HG02763 (cell line): ENCODE measurements around the gene RNF6.
A peak's percentile ranks its signal among the peaks of the same experiment; 100 is the strongest.

Source experiments
- ATAC-seq: cut with Tn5 transposase; IDR thresholded peaks from one replicate; pipeline ENCODE4 v1.9.1; 2021; ENCODE audit warnings: mild to moderate bottlenecking, moderate library complexity; ENCODE audit not compliant: unreplicated experiment

RNF6 gene

DNA sequence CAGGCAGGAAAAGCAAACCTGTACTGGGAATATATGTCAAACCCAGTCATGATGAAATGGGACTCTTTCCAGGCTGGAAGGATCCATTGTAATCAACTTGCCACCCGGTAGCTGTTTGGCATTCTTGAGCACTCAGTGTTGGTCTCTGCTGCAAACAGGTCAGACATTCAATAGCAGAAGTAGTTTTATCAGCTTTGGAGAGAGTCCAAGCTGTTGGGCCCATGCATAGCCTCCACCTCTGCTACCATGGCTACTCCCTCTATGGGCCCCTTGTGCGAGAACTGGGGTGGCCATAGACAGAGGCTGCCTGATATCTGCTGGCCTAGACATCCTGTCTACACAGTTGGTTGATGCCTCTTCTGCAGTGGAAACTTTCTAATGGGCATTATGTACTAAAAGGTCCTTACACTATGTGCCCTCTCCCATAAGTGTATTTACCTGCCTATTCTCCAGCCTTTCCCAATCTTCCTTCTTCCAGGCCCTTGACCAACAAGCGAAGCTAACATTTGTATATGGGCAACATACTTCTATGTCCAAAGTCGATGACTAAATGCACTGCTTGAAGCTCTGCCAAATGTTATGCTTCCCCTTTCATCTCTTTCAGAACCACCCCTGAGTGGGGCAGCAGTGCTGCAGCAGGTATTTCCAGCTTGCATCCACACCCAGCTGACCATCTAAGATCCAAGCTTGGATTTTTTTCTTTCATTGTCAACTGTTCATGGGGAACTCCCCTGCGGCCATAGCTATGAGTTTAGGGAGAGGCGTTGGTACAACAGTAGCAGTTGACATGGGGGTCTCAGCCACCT, 5.3 kb upstream of the RNF6 start:
- no peak for ATAC-seq

DNA sequence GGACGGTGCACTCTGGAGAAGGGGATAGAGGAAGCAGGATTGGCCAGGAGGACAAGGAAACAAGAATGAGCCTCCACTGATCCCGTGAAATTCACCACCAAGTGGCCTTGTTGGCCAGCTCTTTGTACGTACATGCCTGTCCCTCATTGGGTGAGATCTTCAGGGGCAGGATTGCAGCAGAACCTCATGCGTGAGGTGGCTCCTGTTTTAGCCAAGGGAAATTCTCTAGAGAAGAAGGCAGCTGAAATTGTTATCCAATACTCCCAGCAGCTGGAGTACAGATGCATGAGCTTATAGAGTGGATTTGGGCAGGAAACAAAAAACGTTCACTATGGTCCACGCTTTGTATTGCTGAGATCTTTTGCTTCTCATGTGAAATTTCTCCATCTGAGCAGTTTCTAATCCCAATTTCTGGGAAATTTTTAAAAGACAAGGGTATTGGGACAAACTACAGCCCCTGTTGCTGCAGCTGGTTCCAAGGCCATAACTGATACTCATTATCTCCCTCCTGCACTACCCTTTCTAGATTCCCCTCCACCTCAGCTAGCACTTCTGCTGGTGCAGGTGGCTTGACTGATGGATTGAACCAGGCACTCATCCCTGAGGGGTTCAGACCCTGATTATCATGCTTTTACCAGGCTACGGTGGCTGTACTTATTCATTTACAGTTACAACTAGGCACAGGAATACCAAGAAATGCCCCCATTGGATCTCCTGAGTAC, 3.9 kb upstream of the RNF6 start:
- no peak for ATAC-seq

DNA sequence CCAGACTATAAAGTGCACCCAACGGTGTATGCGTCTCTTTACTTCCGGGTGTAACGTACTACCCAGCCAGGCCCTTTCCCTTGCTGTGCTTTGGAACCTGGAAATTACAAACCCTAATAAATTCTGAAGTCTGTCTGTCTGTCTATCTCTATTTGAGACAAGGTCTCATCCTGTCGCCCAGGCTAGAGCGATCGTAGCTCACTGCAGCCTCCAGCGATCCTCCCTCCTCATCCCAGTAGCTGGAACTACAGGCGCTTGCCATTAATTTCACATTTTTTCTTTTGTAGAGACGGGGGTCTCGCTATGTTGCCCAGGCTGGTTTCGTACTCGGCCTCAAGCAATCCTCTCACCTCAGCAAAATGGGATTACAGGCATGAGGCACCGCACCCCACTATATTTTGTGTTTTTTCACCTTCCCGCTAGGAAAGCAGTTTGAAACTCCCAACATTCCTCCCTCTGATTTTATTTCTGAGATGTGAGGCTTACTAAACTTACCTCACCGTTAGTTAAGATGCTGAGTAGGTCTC, 469 bp upstream of the RNF6 start:
- peak; percentile 44 for ATAC-seq

DNA sequence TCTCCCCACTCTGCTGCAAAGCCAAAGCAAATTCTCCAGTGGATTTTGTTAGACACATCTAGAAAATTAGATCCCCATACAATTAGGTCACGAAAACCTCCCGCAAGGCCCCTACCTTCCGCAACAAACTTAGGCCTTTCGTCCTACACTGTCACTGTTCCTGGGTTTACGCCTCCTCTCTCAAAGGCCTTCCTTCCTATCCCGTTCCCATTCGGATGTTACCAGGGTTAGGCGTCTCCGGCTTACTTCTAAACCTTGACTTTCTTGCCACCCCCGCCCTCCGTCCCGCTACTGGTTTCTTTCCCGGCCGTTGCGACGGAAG, 754 bp downstream of the RNF6 start:
- peak; percentile 16 for ATAC-seq

DNA sequence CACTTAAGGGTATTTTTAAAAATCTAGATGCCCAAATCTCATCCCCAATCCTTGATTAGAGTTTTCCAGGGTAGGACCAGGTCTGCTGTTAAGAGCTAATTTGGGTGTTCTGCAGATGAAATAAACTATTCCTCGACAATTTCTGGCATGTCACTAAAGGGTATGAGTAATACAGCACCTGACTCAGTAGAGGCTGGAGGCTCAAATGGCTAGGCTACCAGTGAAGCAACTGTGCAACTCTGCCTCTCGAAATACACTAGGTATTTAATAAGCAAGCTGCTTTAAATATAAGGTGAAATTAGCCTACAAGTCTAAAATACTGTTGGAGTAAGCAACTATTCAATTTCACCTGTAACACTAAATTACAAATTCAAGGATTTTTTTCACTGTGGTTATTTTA, 1.5 kb downstream of the RNF6 start:
- no peak for ATAC-seq

DNA sequence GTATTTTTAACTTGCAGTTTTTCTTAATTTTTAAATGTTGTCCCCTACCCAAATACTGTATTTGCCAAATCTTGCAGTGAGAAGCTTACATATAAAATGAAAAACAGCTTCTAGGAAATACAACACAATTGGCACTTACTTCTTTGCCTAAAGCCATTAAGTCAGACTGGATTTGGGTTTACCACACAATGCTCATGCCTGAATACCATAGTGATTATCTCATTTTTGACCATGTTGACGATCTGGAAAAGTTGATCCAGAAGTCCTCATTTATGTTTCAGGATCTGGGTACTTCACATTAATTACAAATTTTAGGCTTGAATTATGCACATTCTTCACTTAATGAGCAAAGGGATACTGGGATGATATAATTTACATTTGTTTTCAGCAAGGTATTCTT, 2.4 kb downstream of the RNF6 start:
- no peak for ATAC-seq

DNA sequence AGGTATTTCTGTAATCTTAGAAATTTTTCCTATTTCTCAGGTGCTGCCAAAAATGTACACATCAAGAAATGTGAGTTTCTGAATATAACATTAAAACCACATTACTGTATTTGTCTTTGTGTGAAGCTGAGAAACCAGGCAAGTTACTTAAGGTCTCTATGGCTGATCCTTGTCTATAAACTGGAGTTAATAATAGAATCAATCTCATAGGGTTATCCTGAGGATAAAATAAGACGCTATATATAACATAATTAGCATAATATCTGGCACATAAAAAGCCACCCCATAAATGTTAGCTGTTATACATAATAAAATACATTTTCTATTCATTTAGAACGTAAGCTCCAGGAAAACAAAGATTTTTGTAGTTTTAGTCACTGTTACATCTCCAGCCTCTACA, 6.1 kb downstream of the RNF6 start:
- no peak for ATAC-seq

DNA sequence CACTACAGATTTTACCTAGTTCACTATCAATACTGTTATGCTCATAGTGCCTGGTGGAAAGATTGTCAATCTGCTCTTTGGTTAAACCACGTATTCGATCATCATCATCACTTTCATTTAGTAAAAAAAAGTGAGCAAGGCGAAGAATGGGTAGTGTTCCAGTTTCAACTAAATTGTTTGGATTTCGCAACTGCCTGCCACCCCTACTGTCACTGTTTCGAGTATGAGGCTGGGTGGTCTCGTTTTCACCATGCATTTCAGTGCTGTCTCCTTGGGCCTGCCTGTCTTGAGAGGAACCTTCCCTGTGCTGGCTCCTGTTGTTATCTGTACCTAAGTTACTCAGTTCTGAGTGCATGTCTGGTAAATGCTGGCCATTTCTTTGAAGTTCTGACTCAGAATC, 8.1 kb downstream of the RNF6 start:
- no peak for ATAC-seq

DNA sequence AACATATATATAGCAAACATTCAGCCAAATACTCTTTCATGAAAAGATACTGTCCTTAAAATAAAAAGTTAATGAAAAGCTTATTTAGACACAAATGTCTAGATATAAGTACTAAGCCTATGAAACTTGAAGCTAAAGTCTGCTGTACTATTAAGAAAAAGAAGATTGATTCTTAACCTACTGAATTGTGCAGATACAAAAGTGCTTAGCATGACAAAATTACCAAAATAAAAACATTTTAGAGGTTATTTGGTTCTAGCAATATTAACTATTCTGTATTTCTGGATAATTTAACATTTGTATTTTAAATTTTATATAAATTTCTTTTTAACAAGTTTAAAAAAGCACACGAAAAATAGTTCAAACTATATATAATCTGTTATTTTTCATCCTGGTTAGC, 8.8 kb downstream of the RNF6 start:
- ATAC-seq: no peak

DNA sequence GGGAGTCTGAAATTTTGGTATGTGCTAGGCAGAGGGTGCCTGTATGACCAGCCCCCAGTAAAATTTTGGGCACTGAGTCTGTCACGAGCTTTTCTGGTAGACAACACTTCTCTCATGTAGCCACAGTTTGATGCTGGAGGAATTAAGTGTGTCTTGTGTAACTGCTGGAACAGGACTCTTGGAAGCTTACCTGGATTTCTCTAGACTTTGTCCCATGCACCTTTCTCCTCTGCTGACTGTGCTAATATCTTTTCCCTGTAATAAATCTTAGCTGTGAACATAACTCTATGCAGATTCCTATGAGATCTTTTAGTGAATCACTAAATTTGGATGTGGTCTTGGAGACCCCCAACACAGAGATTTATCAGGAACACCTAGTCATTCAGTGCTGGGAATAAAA, 13.8 kb downstream of the RNF6 start:
- no peak for ATAC-seq

DNA sequence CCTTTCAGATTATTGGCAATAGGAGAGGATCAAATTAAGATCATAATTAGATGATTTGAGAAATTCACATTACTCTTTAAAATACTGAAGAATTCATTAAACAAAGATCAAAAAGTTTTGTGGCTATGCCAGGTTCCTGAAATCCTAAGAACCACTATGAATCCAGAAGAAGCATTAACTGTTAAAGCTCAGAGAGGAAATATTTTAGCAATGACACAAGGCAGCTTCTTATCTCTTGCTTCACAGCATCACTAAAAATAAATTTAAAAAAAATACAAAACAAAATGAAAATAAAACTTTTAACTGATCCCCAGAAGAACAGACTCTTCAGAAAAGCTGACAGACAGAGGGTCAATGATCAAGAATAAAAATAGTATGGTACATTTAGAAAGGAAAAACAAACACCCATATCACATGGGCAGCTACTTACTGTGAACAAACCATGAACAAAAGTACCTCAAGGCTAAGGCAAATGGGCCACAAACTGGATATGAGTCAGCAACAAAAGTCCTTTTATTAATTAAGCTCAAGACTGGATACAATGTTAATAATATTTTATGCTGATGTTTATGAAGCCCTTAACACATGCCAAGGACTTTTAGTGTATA, 19.6 kb downstream of the RNF6 start:
- ATAC-seq: no peak

DNA sequence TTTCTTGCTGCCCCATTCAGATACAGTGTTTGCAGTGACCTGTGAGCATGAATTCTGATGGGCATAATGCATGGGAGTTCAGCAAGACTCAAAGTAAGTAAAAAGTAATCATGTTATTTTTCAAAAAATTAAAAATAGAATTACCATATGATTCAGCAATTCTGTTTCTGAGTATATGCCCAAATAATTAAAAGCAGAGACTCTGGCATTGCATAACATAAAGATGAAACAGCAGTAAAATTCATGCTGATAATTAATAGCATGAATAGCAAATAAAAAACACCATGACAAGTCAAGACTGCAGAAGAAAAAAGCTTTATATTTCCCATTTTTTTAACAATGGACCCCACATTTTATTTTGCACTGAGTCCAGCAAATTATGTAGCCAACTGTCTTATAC, 21.3 kb downstream of the RNF6 start:
- ATAC-seq: no peak

DNA sequence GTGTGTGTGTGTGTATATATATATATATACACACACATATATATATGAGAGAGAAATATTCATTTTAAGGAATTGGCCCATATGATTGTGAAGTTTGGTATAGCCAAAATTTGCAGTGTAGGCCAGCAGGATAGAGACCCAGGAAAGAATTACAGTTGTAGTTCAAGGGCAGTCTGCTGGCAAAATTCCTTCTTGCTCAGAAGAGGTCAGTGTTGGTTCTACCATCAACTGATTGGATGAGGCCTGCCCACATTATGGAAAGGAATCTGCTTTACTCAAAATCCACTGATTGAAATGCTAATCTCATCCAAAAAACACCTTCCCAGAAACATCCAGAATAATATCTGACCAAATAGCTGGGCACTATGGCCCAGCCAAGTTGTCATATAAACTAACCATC, 24.0 kb downstream of the RNF6 start:
- no peak for ATAC-seq

DNA sequence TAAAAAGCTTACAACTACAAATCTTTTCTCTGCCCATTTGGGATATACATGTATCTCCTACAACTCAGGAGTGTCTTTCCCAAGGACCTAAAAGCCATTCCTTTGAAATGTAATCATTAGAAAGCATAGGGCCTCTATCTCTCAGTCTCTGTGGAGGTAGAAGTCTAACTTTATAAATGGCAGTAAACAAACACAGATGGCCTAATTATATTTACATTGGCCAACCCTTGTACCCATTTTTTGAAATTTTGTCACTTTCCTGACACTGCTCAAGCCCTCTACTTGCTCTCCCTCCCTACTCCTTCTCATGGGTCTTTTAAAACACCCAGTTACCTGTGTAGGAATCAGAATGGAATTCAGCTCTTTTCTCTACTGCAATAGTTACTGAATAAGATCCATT, 24.8 kb downstream of the RNF6 start:
- no peak for ATAC-seq

DNA sequence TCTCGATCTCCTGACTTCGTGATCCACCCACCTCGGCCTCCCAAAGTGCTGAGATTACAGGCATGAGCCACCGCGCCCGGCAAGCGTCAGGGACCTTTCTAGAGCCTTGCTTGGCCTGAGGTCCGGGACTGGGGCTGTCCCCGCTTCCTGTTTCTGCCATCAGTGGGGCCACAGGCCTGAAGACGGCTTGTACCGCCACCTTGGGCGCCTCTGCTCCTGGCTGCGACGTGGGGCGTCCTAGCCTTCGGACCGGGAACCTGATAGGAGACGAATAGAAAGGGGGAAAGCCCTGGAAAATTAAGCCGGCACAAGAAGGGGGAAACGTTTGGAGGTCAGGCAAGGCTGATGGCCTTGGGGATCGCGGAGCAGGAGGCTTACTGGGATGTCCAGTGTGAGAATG, 35.1 kb downstream of the RNF6 start:
- ATAC-seq: no peak

DNA sequence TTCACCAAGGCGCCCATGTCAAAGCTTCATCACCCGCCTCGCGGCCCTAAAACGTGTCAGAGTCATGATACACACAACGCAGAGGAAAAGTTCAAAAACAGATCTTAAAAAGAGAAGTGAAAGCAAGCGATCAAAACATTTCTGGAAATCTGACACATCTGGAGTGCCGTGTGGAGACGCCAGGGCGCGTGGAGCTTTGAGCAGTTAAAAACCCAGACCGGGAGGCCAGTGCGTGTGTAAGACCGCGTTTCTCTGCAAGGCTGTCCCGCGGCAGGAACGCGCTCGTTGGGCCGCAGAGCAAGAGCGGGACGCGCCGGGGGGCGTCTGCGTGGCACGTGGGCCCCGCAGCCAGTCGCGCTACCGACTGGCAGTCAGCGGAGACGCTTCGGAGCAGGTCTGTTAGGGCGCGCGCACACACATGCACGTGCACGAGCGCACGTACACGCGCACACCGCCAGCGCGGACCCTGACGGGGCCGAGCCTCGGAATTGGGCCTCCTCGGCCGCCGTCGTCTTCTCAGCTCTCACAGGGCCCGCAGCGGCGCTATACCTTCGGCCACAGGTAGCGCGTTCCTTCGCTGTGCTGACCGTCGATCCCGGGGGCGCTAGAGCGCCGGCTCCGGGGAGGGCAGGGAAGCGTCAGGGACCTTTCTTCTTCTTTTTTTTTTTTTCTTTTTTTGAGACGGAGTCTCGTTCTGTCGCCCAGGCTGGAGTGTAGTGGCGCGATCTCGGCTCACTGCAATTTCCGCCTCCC, 35.8 kb downstream of the RNF6 start:
- ATAC-seq: peak; percentile 79

DNA sequence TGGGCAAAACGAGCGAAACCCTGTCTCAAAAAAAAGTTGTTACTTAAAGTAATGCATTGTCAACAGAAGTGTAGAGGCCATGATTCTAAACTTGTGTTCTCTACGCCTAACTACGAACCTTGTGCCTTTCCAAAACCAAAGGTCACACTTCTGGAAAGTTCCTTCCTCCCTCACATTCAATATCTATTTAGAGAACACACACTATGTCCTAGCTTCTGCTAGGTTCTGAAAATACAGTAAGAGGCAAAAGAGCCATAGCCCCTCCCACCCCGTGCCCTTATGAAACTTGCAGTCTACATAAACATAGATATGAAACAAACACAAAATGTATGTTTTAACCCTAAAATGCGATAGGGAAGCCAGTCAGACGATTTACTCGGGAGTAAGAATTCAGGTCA, 36.4 kb downstream of the RNF6 start:
- ATAC-seq: peak; percentile 9

DNA sequence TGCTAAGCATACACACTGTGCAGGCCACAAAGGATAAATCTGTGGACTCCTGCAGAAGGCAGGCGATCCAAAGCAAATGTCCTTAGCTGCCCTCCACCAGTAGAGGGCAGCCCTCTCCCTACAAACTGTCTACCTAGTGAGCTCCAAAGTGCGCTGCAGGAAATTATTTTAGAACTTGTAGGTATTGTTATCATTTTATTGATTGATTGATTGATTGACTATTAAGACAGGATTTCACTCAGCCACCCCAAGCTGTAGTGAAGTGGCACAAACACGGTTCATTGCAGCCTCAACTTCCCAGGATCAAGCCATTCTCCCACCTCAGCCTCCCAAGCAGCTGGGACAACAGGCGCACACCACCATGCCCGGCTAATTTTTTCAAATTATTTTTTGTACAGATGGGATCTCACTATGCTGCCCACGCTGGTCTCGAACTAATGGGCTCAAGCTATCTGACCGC, 37.3 kb downstream of the RNF6 start:
- no peak for ATAC-seq

DNA sequence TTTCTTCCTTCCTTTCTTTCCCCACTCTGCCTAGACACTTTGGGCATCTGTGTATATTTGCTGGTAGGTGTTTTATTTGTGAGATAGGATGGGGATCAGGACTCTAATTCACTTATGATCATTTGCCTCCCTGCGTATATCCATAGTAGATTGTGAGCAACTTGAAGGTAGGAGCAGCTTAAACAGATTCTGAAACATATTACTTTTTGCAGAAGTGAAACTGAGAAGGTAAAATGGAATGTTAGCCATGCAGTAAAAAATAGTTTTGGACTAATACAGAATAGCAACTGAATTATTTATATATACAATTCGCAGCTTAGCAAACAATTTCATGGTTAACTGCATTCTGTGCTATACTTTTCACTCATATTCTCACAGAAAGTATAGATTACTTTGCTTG, 38.7 kb downstream of the RNF6 start:
- no peak for ATAC-seq

DNA sequence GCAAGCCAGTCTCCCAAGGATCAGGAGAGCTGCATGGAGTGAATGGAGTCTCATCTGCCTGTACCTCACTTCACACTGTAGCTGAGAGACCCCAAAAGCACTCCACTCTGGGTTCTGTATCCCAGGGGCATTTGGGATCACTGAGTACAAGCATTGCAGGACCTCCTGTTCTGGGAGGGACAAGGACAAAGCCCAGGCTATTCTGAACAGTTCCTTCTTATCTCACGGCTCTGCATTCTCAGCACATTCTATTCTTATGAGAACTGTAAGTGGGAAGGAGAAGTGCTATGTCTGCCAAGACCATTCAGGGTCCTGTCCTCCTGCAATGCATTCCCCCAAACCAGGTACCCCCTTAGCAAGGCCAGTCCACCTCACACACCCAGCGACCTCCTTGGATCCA, 42.8 kb downstream of the RNF6 start:
- no peak for ATAC-seq

DNA sequence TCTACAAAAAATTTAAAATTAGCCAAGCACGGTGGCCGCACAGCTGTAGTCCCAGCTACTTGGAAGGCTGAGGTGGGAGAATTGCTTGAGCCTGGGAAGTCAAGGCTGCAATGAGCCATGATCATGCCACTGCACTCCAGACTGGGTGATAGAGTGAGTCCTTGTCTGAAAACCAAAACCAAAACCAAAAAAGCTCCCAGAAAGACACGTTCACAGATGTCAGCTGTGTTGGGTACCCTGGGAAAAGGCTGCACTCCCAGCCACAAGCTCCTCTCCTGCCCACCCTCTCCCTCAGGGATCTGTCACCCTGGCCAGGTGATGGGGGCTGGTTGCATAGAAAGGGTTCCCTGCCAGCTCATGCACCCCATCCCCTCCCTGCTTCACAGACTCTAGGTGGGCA, 53.3 kb downstream of the RNF6 start:
- no peak for ATAC-seq
